Measurements from ENCODE around the gene RAB11FIP4. TPM values are rescaled to one million over a fixed set of nuclear protein-coding genes. Genes with fewer than 3 reads are reported as not detected.

RAB11FIP4 gene
- total RNA-seq, 1 experiment from 2014 or later, result 54.9 TPM

GRCh38 chr17:31394544-31394943 is 3.1 kb downstream of the RAB11FIP4 start (continued):
- TF ChIP-seq, protein P1, sequence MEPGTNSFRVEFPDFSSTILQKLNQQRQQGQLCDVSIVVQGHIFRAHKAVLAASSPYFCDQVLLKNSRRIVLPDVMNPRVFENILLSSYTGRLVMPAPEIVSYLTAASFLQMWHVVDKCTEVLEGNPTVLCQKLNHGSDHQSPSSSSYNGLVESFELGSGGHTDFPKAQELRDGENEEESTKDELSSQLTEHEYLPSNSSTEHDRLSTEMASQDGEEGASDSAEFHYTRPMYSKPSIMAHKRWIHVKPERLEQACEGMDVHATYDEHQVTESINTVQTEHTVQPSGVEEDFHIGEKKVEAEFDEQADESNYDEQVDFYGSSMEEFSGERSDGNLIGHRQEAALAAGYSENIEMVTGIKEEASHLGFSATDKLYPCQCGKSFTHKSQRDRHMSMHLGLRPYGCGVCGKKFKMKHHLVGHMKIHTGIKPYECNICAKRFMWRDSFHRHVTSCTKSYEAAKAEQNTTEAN (CRISPR knock-in tag; IDR thresholded peaks at IDR 0.05), result no peak
- TF ChIP-seq ZNF263 (CRISPR knock-in tag; IDR thresholded peaks at IDR 0.05; ENCODE audit: low read depth) (no peak), MXD4 (CRISPR knock-in tag; IDR thresholded peaks at IDR 0.05; ENCODE audit: borderline replicate concordance) (no peak), EMX1 (CRISPR knock-in tag; IDR thresholded peaks at IDR 0.05) (no peak), E2F1 (CRISPR knock-in tag; IDR thresholded peaks at IDR 0.05) (no peak), FOXP4 (CRISPR knock-in tag; IDR thresholded peaks at IDR 0.05) (peak; percentile 84; the same call in 1 of the 2 replicates), GTF2I (CRISPR knock-in tag; conservative IDR thresholded peaks at IDR 0.05) (no peak), NR1H2 (CRISPR knock-in tag; IDR thresholded peaks at IDR 0.05) (no peak), NR2C2 (CRISPR knock-in tag; IDR thresholded peaks at IDR 0.05) (no peak), CREB1 (CRISPR knock-in tag; IDR thresholded peaks at IDR 0.05) (no peak), ARID4B (CRISPR knock-in tag; IDR thresholded peaks at IDR 0.05; ENCODE audit: borderline replicate concordance) (peak; percentile 60; the same call in 1 of the 2 replicates), TEAD4 (CRISPR knock-in tag; IDR thresholded peaks at IDR 0.05) (peak; percentile 76; the same call in 1 of the 2 replicates), SMAD4 (CRISPR knock-in tag; IDR thresholded peaks at IDR 0.05) (0 out of 2 replicates have a peak, but pooled peaks have one; percentile 67), SOX15 (CRISPR knock-in tag; IDR thresholded peaks at IDR 0.05) (no peak), CREM (CRISPR knock-in tag; IDR thresholded peaks at IDR 0.05) (no peak), RELA (CRISPR knock-in tag; IDR thresholded peaks at IDR 0.05; ENCODE audit: borderline replicate concordance) (no peak), ZNF317 (CRISPR knock-in tag; IDR thresholded peaks at IDR 0.05; ENCODE audit: borderline replicate concordance, low read depth) (no peak), CDX4 (CRISPR knock-in tag; IDR thresholded peaks at IDR 0.05; ENCODE audit: borderline replicate concordance) (no peak), ZNF121 (CRISPR knock-in tag; IDR thresholded peaks at IDR 0.05) (no peak), NR3C1 (CRISPR knock-in tag; conservative IDR thresholded peaks at IDR 0.05; ENCODE audit: low read depth) (no peak), ATF6 (CRISPR knock-in tag; IDR thresholded peaks at IDR 0.05) (no peak)
- TF ChIP-seq, protein P2, sequence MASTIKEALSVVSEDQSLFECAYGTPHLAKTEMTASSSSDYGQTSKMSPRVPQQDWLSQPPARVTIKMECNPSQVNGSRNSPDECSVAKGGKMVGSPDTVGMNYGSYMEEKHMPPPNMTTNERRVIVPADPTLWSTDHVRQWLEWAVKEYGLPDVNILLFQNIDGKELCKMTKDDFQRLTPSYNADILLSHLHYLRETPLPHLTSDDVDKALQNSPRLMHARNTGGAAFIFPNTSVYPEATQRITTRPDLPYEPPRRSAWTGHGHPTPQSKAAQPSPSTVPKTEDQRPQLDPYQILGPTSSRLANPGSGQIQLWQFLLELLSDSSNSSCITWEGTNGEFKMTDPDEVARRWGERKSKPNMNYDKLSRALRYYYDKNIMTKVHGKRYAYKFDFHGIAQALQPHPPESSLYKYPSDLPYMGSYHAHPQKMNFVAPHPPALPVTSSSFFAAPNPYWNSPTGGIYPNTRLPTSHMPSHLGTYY (CRISPR knock-in tag; IDR thresholded peaks at IDR 0.05), result no peak
- TF ChIP-seq, protein P3, sequence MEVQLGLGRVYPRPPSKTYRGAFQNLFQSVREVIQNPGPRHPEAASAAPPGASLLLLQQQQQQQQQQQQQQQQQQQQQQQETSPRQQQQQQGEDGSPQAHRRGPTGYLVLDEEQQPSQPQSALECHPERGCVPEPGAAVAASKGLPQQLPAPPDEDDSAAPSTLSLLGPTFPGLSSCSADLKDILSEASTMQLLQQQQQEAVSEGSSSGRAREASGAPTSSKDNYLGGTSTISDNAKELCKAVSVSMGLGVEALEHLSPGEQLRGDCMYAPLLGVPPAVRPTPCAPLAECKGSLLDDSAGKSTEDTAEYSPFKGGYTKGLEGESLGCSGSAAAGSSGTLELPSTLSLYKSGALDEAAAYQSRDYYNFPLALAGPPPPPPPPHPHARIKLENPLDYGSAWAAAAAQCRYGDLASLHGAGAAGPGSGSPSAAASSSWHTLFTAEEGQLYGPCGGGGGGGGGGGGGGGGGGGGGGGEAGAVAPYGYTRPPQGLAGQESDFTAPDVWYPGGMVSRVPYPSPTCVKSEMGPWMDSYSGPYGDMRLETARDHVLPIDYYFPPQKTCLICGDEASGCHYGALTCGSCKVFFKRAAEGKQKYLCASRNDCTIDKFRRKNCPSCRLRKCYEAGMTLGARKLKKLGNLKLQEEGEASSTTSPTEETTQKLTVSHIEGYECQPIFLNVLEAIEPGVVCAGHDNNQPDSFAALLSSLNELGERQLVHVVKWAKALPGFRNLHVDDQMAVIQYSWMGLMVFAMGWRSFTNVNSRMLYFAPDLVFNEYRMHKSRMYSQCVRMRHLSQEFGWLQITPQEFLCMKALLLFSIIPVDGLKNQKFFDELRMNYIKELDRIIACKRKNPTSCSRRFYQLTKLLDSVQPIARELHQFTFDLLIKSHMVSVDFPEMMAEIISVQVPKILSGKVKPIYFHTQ (CRISPR knock-in tag; IDR thresholded peaks at IDR 0.05), result no peak
- TF ChIP-seq, protein P4, sequence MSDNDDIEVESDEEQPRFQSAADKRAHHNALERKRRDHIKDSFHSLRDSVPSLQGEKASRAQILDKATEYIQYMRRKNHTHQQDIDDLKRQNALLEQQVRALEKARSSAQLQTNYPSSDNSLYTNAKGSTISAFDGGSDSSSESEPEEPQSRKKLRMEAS (CRISPR knock-in tag; IDR thresholded peaks at IDR 0.05), result no peak; the same call in 1 of the 2 replicates

All from WTC11 (cell line).